Measurements from ENCODE around the gene KIF23.
"Not testable (repeated sequence)": the region's sequence is repeated elsewhere in the genome, so short reads cannot be mapped to it uniquely, and the experiment has no call there.

KIF23 gene

DNA sequence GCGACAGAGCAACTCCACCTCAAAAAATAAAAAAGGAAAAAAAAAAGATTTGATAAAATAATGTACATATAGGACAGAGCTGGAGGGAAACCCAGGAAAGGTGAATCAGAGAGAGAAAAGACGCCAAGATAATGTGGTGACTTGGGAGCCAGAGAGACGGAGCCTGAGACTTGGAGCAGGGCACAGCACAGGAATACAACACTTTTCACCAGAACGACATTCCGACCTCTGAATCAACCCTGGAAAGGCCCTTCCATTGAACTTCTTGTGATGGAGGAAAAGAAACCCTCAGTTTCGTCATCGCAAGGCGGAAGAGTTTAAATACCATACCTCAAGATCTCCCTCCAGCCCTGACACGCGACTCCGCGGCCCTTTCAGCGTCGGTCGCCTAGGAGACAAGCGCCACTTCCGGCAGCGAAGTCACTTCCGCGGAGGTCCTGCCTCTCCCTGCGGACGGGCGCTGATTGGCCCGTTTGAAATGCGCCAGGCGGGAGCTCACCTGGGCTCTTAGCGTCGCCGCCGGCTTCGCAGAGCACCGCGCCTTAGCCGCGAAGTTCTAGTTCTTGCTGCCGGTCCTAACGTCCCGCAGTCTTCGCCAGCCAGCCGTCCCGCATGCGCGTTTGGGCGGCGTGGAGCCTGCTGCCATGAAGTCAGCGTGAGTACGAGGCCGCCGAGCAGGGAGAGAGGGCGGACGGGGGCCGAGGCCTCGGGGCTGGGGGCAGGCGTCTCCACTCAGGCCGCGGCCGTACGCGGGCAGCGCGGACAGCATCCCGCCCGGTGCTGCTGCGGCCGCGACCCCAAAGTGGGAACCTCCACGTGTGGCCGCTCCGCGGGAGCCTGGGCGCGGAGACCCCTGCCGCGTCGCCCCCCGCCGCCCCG, at the start of gene KIF23:
TSS of gene KIF23 (plus strand) at position 528 of the 879 bp plus-strand sequence. CDS start at position 645, 117 bp downstream.
- DNase-seq: peak; percentile 40

- DNase-seq: no peak
These were observed 46.9 kb upstream of the KIF23 start for GRCh38 chr15:69367236-69367635.

DNA sequence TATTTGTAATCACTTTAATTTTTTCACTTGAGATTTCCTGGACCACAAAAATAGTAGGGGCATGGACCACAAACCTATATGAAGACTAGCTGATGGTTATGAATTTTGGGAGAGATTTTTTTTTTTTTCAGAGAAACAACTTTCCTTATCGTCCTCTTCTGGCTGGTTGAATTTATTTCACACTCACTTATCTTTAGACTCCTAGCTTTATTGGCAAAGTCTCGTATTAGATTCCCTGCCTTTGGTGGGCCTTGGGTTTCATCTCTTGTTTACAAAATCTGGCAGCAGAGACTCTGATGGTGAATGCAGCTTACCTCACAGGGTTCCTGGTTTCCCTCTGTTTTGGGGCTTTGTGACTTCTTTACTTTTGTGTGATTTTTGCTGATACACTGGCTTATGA, 44.5 kb upstream of the KIF23 start:
- DNase-seq: no peak

DNA sequence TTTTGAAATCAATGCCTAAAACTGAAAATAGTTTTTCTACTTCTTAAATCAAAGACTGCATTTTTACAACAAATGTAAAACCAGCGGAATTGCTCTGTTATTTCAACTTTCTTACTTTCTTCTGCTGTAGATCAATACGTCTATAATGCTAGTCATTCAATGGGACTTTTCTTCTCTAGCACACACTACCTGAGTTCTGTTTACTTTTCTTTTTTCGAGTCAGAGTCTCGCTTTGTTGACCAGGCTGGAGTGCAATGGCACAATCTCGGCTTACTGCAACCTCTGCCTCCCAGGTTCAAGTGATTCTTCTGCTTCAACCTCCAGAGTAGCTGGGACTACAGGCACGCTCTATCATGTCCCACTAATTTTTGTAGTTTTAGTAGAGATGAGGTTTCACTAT, 40.7 kb upstream of the KIF23 start:
- DNase-seq: no peak

- no peak for DNase-seq
These were observed 38.9 kb upstream of the KIF23 start for GRCh38 chr15:69375151-69375790.

DNA sequence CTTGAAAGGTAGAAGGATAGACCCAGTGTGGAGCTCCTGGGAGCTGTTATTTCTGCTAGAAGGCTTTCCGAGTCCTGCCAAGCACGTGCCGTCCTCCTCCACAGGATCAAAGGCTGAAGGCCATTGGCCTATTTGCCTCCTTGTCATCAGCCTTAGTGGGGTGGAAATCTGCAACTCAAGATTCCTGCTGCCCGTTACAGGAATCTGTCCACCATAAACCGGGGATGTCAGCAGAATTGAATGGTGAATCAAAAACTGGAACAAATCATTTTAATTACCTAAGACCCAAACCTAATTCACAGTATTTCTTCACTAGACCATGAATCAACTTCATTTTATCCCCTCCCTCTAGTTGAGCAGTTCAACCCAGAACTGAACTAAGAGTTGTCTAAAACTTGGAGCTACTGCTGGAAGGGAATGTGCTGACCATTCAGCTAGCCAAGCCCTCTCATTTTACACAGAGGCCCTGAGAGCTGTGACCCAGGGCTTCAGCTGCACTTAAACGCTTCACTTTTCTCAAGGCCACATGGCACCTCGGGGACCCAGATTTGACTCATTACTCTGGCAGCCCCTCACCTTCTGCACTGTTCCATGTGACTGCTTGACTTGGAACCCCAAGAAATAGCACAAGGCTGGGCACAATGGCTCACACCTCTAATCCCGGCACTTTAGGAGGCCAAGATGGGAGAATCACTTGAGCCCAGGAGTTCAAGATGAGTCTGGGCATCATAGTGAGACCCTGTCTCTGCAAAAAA, 36.8 kb upstream of the KIF23 start:
- no peak for DNase-seq

DNA sequence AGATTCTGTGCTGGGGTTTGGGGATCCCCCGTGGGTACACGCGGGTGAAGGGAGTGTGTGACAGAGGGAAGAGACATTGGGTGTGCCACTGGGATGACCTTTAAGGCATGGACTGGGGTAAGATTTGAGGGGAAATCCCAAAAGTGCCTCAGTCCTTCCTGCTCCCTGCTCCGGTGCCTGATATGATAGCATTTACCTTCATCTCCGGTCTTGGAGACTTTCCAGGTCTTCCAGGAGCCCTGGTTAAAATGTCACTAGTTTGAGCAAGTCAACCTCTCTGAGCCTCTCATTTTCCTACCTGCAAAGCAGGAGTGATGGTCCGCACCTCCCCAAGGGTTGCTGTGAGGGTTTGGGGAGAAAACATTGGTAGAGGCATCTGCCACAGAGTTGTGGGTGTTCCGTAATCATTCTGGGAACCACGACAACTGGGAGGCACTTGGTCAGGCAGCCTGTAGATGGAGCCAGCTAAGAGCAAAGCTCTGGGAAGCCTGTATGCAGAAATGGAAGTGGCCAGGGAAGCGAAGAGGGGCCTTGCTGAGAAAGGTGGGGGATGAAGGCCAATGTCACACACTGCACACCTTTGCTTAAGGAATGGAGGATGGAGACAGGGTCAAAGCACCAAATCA, 33.9 kb upstream of the KIF23 start:
- no peak for DNase-seq

- DNase-seq: no peak
These were observed 33.4 kb upstream of the KIF23 start for GRCh38 chr15:69380726-69381105.

- DNase-seq: not testable (repeated sequence)
These were observed 32.0 kb upstream of the KIF23 start for GRCh38 chr15:69382176-69382575.

DNA sequence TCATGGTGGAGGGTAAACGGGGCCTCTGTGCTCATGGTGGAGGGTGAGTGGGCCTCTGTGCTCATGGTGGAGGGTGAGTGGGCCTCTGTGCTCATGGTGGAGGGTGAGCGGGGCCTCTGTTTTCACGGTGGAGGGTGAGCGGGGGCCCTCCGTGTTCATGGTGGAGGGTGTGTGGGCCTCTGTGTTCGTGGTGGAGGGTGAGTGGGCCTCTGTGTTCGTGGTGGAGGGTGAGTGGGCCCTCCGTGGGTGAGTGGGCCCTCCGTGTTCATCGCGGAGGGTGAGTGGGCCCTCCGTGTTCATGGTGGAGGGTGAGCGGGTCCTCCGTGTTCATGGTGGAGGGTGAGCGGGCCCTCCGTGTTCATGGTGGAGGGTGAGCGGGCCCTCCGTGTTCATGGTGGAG, 30.1 kb upstream of the KIF23 start:
- not testable (repeated sequence) for DNase-seq

DNA sequence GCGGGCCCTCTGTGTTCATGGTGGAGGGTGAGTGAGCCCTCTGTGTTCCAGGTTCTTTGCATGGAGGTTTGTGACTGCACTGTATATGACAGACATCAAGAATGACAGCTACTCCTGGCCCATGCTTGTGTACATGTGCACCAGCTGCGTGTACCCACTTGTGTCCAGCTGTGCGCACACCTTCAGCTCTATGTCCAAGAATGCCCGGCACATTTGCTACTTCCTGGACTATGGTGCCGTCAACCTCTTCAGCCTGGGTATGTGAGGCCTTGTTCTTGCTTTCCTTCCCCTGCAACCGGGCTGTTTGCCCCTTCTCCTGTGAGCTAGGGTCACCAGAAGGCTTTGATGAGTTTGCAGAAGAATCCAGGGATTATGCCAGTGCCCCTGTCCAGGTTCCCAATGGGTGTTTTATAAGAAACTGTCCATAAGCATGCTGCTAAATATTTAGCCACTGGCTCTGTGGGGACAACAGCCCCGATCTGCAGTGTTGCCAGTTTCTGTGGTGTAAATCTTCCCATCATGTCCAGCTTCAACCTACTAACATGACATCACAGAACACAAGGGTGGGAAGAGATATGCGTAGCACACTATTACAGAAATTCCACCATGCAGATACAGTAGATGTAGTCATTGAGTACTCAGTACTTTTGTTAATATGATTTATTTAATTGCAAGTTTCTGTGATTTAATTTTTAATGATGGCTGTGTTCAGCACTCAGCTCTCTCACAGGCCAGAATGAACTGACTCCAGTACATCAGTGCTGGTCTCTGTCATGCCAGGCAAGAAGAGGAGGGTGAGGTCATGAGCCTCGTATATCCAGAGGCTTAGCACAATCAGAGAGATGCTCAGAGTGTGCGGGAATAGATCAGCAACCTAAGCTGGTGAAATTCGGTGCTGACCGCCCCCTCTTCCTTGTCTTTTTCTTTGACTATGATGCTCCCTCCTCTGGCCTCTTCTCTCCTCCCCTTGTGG, 29.2 kb upstream of the KIF23 start:
- no peak for DNase-seq

GRCh38 chr15:69385831-69386230, 28.3 kb upstream of the KIF23 start:
- DNase-seq: no peak

GRCh38 chr15:69386284-69386683, 27.9 kb upstream of the KIF23 start:
- no peak for DNase-seq

- no peak for DNase-seq
These were observed 25.9 kb upstream of the KIF23 start for GRCh38 chr15:69388260-69388705.

DNA sequence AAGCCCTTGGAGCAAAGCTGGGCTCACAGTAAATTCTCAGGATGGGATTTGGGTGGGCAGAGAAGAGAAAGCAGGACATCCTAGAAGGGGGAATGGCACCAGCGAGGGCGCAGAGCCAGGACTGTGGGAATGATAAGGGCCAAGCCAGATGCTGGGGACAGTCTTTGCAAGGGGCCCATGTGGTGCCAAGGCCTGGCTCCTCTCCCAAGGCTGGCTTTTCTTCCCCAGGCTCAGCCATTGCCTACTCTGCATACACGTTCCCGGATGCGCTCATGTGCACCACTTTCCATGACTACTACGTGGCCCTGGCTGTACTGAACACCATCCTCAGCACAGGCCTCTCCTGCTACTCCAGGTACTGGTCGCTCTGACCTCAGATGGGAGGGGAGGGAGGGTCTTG, 24.7 kb upstream of the KIF23 start:
- no peak for DNase-seq

DNA sequence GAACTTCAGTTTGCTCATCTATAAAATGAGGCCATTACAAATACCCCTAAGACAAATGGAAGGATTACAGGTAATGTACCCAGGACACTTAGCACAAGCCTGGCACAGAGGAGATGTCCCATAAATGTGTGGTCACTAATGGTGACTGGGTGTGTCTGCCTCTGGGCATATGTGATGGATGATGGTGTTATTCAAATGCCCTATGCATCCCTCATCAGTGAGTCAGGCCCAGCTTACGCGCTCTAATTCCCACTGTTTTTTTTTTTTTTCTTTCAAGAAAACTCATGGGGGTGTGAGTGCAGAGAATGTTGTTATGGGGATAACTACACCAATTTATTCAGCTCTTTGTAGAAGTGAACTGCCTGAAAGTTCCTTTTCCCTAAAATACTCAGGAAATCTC, 23.6 kb upstream of the KIF23 start:
- DNase-seq: no peak

DNA sequence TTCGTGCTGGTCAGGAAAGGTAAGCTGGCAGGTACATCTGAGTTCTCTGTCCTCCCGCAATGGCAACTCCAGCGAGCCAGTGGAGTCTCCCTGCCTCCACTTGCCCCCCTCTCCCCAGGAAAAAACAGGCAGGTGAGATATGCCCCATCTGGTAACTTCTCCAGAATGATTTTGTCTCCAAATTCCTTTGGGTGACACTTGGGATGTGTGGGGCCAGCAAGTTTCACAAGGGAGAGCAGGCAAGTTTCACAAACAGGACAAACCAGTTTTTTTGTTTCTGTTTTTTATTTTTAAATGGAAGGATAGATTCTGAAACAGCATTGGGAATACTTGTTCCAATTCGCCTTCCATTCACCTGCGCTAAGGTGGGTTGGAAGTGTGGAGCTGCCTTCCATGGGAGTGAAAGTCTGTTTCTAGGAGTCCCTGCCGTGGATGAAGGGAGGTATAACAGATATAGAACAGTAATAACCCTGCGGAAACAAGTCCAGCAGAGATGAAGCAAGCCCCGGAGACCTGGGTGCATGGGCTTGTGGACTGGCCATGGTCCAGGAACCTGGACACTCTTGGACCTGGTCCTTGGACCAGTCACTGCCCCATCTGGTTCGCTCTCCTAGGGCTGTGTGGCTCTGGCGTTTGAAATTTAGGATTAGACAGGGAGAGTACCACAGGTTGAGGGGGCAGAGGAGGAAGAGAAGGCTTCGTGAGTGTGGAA, 22.9 kb upstream of the KIF23 start:
- no peak for DNase-seq

DNA sequence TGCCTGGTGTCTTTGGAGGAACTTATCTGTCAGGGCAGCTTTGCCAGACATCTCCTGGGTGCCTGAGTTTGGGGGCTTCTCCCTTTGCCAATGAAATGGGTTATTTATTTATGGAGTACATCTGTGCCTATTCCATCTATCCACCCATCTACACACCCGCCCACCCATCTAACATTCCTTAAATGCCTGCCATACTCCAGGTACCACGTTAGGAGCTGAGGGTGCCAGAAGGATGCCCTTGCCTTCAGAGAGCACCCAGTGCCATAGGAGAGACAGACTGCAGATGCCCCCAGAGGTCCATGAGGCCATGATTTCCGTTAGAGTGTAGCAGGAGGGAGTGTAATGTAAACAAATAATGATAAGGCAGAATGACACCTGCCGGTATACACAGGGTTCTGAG, 21.8 kb upstream of the KIF23 start:
- DNase-seq: no peak

GRCh38 chr15:69393831-69394491, 20.2 kb upstream of the KIF23 start:
- DNase-seq: no peak

- no peak for DNase-seq
These were observed 19.4 kb upstream of the KIF23 start for GRCh38 chr15:69394556-69395282.

Data from NCI-H2107 (cell line).